H1 (cell line): ENCODE data around the gene RNF146.

ENCODE experiments used
- CTCF ChIP-seq, 3 experiments: IDR thresholded peaks; 1 replicate in 2 of 3; 2 replicates in 1 of 3; pipeline versions ENCODE4 v1.5.1 to v1.6.1; 2011; ENCODE audit warnings: low read length in 3 of 3, mild to moderate bottlenecking in 3 of 3, inconsistent platforms in 2 of 3, low read depth in 1 of 3, moderate library complexity in 1 of 3; ENCODE audit not compliant: insufficient read depth in 1 of 3; ENCODE audit errors: control extremely low read depth in 1 of 3
- EP300 ChIP-seq, 2 experiments: IDR thresholded peaks; 1 replicate in 1 of 2; 2 replicates in 1 of 2; pipeline ENCODE4 v1.6.1; 2011 to 2012; ENCODE audit warnings: low read depth in 2 of 2, low read length in 2 of 2, mild to moderate bottlenecking in 2 of 2, borderline replicate concordance in 1 of 2, inconsistent platforms in 1 of 2, moderate library complexity in 1 of 2
- POLR2A ChIP-seq, 2 experiments: IDR thresholded peaks; 1 replicate in 1 of 2; 2 replicates in 1 of 2; pipeline ENCODE4 v1.6.1; 2011; ENCODE audit warnings: low read depth in 2 of 2, low read length in 2 of 2, mild to moderate bottlenecking in 2 of 2; ENCODE audit errors: control extremely low read depth in 1 of 2
- POLR2AphosphoS5 ChIP-seq: IDR thresholded peaks from 2 replicates; pipeline ENCODE4 v1.6.1; 2011; ENCODE audit warnings: low read depth, low read length
- SIN3A ChIP-seq, 2 experiments: IDR thresholded peaks in 1 of 2; conservative IDR thresholded peaks in 1 of 2; 2 replicates each; pipeline ENCODE4 v1.6.1; 2011 to 2012; ENCODE audit warnings: low read length in 2 of 2, improper control_type of control experiment in 1 of 2, low read depth in 1 of 2, mild to moderate bottlenecking in 1 of 2
- TEAD4 ChIP-seq: IDR thresholded peaks from 2 replicates; pipeline ENCODE4 v1.6.1; 2012; ENCODE audit warnings: low read depth, low read length, inconsistent platforms, mixed read lengths
- TF ChIP-seq, protein P1 (sequence below): IDR thresholded peaks from 2 replicates; pipeline ENCODE4 v1.6.1; 2011; ENCODE audit warnings: low read length, improper control_type of control experiment

GRCh38 chr6:127290391-127291265 lies 24.0 kb downstream of the RNF146 start:
- TF ChIP-seq POLR2A (IDR thresholded peaks at IDR 0.05; ENCODE audit: control extremely low read depth in 1 of 2, low read depth in 2 of 2, low read length in 2 of 2) (no peak), SIN3A (conservative IDR thresholded peaks at IDR 0.05 in 1 of 2, IDR thresholded peaks at IDR 0.05 in 1 of 2; ENCODE audit: low read depth in 1 of 2, low read length in 2 of 2) (no peak), CTCF (IDR thresholded peaks at IDR 0.05; ENCODE audit: control extremely low read depth in 1 of 3, insufficient read depth in 1 of 3, low read depth in 1 of 3, low read length in 3 of 3) (no peak), EP300 (IDR thresholded peaks at IDR 0.05; ENCODE audit: borderline replicate concordance in 1 of 2, low read depth in 2 of 2, low read length in 2 of 2) (no peak), TEAD4 (no peak), POLR2AphosphoS5 (no peak)
- TF ChIP-seq, protein P1, sequence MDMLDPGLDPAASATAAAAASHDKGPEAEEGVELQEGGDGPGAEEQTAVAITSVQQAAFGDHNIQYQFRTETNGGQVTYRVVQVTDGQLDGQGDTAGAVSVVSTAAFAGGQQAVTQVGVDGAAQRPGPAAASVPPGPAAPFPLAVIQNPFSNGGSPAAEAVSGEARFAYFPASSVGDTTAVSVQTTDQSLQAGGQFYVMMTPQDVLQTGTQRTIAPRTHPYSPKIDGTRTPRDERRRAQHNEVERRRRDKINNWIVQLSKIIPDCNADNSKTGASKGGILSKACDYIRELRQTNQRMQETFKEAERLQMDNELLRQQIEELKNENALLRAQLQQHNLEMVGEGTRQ, result no peak
